ENCODE results near the gene LTBP3.

DNA sequence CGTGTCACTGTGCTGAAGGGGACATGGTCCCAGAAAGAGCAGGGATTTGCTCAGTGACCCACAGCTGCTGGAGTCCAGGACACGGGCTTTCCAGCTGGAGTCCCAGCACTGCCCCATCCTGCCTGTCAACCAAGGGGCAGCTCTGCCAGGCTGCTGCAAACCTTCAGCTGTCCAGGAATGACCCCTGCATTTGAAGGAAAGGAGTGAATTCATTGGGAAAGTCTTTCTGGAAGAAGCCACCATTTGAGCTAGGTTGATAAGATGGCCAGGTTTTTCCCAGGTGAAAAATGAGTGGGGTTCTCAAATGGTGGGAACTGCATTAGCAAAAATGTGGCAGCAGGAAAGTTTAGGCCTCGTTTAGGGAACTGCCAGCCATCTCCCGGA, 28.1 kb upstream of the LTBP3 start:
- TF ChIP-seq, protein P1, sequence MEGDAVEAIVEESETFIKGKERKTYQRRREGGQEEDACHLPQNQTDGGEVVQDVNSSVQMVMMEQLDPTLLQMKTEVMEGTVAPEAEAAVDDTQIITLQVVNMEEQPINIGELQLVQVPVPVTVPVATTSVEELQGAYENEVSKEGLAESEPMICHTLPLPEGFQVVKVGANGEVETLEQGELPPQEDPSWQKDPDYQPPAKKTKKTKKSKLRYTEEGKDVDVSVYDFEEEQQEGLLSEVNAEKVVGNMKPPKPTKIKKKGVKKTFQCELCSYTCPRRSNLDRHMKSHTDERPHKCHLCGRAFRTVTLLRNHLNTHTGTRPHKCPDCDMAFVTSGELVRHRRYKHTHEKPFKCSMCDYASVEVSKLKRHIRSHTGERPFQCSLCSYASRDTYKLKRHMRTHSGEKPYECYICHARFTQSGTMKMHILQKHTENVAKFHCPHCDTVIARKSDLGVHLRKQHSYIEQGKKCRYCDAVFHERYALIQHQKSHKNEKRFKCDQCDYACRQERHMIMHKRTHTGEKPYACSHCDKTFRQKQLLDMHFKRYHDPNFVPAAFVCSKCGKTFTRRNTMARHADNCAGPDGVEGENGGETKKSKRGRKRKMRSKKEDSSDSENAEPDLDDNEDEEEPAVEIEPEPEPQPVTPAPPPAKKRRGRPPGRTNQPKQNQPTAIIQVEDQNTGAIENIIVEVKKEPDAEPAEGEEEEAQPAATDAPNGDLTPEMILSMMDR (conservative IDR thresholded peaks at IDR 0.05; ENCODE audit: low read depth, low read length) = no peak
- TF ChIP-seq EZH2 (IDR thresholded peaks at IDR 0.05; ENCODE audit: borderline replicate concordance, low read depth, low read length, poor library complexity, severe bottlenecking) = no peak
